ENCODE data around the gene CDC37. TPM values are rescaled to one million over a fixed set of nuclear protein-coding genes. Genes with fewer than 3 reads are reported as not detected.
"Not testable (repeated sequence)": the region's sequence is repeated elsewhere in the genome, so short reads cannot be mapped to it uniquely, and the experiment has no call there.

CDC37 gene
- total RNA-seq, 1 donor from 2014 or later: 137 TPM

DNA sequence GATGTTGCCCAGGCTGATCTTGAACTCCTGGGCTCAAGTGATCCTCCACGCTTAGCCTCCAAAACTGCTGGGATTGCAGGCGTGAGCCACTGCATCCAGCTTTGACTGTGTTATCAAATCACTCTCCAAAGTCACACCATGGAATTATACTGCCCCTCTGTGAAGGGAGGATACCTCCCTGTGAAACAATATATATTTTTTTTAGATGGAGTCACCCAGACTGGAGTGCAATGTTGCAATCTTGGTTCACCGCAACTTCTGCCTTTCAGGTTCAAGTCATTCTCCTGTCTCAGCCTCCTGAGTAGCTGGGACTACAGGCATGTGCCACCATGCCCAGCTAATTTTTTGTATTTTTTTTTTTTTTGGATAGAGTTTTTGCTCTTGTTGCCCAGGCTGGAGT is 30.7 kb downstream of the CDC37 start:
- Mint-ChIP-seq H3K27ac (ENCODE audit: unreplicated experiment) (no peak overlapping the region), H3K27me3 (ENCODE audit: low read depth) (no peaks in the 10 kb centered on the region), H3K4me1 (ENCODE audit: low read depth) (no peaks in the 10 kb centered on the region), H3K9me3 (ENCODE audit: low read depth) (peaks cover 2% of the 10 kb centered on the region), H3K4me3 (ENCODE audit: unreplicated experiment) (no peak overlapping the region), H3K36me3 (ENCODE audit: low read depth) (peaks cover 29% of the 10 kb centered on the region)
- TF ChIP-seq, protein P1, sequence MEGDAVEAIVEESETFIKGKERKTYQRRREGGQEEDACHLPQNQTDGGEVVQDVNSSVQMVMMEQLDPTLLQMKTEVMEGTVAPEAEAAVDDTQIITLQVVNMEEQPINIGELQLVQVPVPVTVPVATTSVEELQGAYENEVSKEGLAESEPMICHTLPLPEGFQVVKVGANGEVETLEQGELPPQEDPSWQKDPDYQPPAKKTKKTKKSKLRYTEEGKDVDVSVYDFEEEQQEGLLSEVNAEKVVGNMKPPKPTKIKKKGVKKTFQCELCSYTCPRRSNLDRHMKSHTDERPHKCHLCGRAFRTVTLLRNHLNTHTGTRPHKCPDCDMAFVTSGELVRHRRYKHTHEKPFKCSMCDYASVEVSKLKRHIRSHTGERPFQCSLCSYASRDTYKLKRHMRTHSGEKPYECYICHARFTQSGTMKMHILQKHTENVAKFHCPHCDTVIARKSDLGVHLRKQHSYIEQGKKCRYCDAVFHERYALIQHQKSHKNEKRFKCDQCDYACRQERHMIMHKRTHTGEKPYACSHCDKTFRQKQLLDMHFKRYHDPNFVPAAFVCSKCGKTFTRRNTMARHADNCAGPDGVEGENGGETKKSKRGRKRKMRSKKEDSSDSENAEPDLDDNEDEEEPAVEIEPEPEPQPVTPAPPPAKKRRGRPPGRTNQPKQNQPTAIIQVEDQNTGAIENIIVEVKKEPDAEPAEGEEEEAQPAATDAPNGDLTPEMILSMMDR (IDR thresholded peaks at IDR 0.05): no peak
- DNase-seq (ENCODE audit: low spot score): no peak

DNA sequence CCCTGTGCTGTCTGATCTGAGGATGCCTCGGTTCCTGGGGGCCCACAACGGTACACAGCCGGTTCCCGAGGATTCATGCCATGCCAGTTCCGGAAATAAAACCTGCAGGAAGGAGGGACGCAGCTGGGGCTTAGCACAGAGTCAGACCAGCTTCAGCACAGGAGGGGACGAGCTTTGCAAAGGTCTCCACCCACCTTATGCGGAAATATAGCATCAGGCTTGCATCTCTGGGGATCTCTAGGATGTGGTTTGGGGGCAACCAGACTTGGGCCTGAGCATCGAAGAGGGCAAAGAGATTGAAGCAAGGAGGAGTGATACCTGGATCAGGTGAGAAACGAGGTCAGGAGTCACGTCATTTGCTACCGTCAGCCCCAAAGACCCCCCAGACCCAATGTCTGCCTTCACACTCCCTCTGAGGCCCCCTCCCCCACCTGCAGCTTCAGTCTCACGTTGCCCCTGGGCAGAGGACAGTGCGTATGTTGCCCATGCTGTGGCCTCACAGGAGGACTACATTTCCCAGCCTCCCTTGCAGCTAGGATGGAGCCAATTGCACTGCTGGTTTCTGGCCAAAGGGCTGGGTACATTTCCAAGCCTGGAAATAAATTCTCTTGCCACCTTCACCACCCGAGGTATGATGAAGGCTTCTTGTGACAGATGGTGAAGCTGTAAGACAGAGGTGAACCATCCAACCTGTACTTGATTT is 35.1 kb downstream of the CDC37 start:
- H3K9me3 Mint-ChIP-seq (ENCODE audit: low read depth): peaks cover 2% of the 10 kb centered on the region
- H3K4me3 Mint-ChIP-seq (ENCODE audit: unreplicated experiment): no peak overlapping the region
- peaks cover 34% of the 10 kb centered on the region for H3K36me3 Mint-ChIP-seq (ENCODE audit: low read depth)
- H3K27ac Mint-ChIP-seq (ENCODE audit: unreplicated experiment): no peak overlapping the region
- H3K4me1 Mint-ChIP-seq (ENCODE audit: low read depth): no peaks in the 10 kb centered on the region
- TF ChIP-seq, protein P1 (IDR thresholded peaks at IDR 0.05): no peak
- no peaks in the 10 kb centered on the region for H3K27me3 Mint-ChIP-seq (ENCODE audit: low read depth)
- DNase-seq (ENCODE audit: low spot score): no peak

DNA sequence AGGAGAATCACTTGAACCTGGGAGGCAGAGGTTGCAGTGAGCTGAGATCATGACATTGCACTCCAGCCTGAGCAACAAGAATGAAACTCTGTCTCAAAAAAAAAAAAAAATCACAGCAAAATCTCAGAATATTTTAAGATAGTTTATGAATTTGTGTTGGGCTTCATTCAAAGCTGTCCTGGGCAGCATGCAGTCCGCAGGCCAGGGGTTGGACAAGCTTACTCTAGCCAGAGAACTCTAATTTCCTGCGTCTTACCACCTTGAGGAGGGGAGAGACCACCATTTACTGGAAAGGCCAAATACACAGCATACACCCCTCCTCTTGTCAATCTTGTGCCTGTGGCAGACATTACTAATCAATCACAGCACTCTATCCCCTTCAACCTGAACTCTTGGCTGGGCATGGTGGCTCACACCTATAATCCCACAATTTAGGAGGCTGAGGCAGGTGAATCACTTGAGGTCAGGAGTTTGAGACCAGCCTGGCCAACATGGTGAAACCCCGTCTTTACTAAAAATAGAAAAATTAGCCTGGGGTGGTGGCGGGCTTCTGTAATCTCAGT is 36.3 kb downstream of the CDC37 start:
- not testable (repeated sequence) for H3K9me3 Mint-ChIP-seq (ENCODE audit: low read depth); DNase-seq (ENCODE audit: low spot score); H3K4me3 Mint-ChIP-seq (ENCODE audit: unreplicated experiment); H3K4me1 Mint-ChIP-seq (ENCODE audit: low read depth); H3K27me3 Mint-ChIP-seq (ENCODE audit: low read depth); H3K27ac Mint-ChIP-seq (ENCODE audit: unreplicated experiment)
- H3K36me3 Mint-ChIP-seq (ENCODE audit: low read depth): peaks cover 34% of the 10 kb centered on the region

DNA sequence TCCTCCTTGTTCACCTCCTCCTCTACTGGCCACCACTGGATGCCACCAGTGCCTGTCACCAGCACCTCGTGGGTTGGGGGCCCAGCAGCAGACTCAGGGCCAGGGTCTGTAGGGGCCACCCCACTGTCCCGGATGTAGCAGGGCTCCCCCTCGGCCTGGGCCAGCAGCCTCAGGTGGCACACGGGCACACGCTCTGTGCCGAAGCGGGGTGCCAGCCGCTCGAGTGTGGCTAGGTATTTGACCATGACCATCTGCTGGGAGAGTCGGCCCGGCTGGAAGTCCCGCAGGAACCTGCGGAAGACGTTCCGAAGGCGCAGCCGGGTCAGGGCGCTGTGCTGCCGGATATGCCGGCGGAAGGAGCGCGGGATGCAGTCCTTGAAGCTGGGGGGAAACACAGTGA is 37.8 kb downstream of the CDC37 start:
- H3K27me3 Mint-ChIP-seq (ENCODE audit: low read depth): no peaks in the 10 kb centered on the region
- peaks cover 37% of the 10 kb centered on the region for H3K36me3 Mint-ChIP-seq (ENCODE audit: low read depth)
- DNase-seq (ENCODE audit: low spot score): peak; percentile 91
- H3K4me3 Mint-ChIP-seq (ENCODE audit: unreplicated experiment): no peak overlapping the region
- H3K4me1 Mint-ChIP-seq (ENCODE audit: low read depth): no peaks in the 10 kb centered on the region
- H3K9me3 Mint-ChIP-seq (ENCODE audit: low read depth): peaks cover 2% of the 10 kb centered on the region
- H3K27ac Mint-ChIP-seq (ENCODE audit: unreplicated experiment): no peak overlapping the region
- TF ChIP-seq, protein P1 (IDR thresholded peaks at IDR 0.05): no peak

DNA sequence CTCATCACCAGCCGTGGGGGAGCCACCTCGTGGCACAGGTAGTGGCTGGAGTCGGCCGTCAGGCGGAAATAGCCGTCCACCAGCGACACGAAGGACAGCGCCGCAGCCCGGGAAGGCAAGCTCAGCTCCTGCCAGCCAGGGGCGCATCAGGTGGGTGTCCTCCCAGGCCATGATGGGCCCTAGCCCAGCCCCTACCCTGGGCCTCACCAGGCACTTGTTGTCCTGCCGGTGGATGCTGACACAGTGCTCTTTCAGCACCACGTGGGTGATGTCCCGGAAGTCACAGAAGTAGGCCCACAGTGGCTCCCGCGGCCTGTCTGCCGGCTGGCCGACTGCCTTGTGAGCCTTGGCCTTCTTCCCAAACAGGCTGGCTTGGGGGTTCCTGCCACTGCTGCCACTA is 38.7 kb downstream of the CDC37 start:
- Mint-ChIP-seq H3K4me1 (ENCODE audit: low read depth) (no peaks in the 10 kb centered on the region), H3K36me3 (ENCODE audit: low read depth) (peaks cover 34% of the 10 kb centered on the region)

More for the DNA sequence above, 38.7 kb downstream of the CDC37 start:
- TF ChIP-seq, protein P1 (IDR thresholded peaks at IDR 0.05): no peak
- H3K27me3 Mint-ChIP-seq (ENCODE audit: low read depth): no peaks in the 10 kb centered on the region
- DNase-seq (ENCODE audit: low spot score): no peak
- no peak overlapping the region for H3K4me3 Mint-ChIP-seq (ENCODE audit: unreplicated experiment)
- H3K9me3 Mint-ChIP-seq (ENCODE audit: low read depth): peaks cover 2% of the 10 kb centered on the region
- H3K27ac Mint-ChIP-seq (ENCODE audit: unreplicated experiment): no peak overlapping the region

Measured in chondrocyte (in vitro differentiated cells).